Gastrocnemius medialis (tissue), 4 donors: ENCODE data around the gene SHF. TPM values are rescaled to one million over a fixed set of nuclear protein-coding genes. Genes with fewer than 3 reads are reported as not detected.

Experiments used
- ATAC-seq, 2 donors: fragments of 150-250 bp; one replicate each; pipeline ENCODE4 v1.9.1; 2016
- DNase-seq, 2 donors: peaks; one replicate each; pipeline ENCODE4 v3.0.0-alpha.2; 2019
- H3K27ac ChIP-seq, 4 donors: fragments of 200-600 bp; sonication (generic); 1 replicate in 1 of 4; 2 replicates in 3 of 4; pipeline ENCODE4 v1.5.1; 2016 to 2018; ENCODE audit warnings: mild to moderate bottlenecking in 2 of 4, moderate library complexity in 1 of 4
- H3K27me3 ChIP-seq, 3 donors: fragments of 200-600 bp; sonication (generic) in 2 of 3; 1 replicate in 1 of 3; 2 replicates in 2 of 3; pipeline versions ENCODE4 v1.5.1 to v1.6.0; 2016 to 2019; ENCODE audit warnings: mild to moderate bottlenecking in 1 of 3, moderate library complexity in 1 of 3
- H3K36me3 ChIP-seq, 2 donors: fragments of 200-600 bp; sonication (generic) in 1 of 2; one replicate each; pipeline ENCODE4 v1.5.1; 2017 to 2018
- H3K4me1 ChIP-seq, 2 donors: fragments of 200-600 bp; sonication (generic) in 1 of 2; one replicate each; pipeline ENCODE4 v1.5.1; 2016 to 2017; ENCODE audit warnings: mild to moderate bottlenecking in 2 of 2
- H3K4me3 ChIP-seq, 4 donors: fragments of 200-600 bp; sonication (generic) in 3 of 4; 1 replicate in 1 of 4; 2 replicates in 3 of 4; pipeline ENCODE4 v1.5.1; 2016 to 2019; ENCODE audit warnings: mild to moderate bottlenecking in 2 of 4
- H3K9me3 ChIP-seq, 3 donors: fragments of 200-600 bp; sonication (generic) in 2 of 3; 1 replicate in 1 of 3; 2 replicates in 2 of 3; pipeline ENCODE4 v1.5.1; 2016 to 2019
- POLR2A ChIP-seq, 2 donors: fragments of 450-650 bp; IDR thresholded peaks; one replicate each; pipeline ENCODE4 v1.6.1; 2017; ENCODE audit warnings: antibody characterized with exemption in 2 of 2, mild to moderate bottlenecking in 2 of 2, moderate library complexity in 2 of 2
- in situ Hi-C, 4 donors: fragments of 200-750 bp; cut with MboI; loops; one replicate each; pipeline versions ENCODE4 v1.15.0 to v1.8.0; 2017; ENCODE audit warnings: low sequenced_read_pairs in 4 of 4
- intact Hi-C: fragments of 100-400 bp; cut with DNase I; formaldehyde crosslinking; loops from one replicate; pipeline ENCODE4 v1.15.1; 2023; ENCODE audit warnings: low total_unique reads
- total RNA-seq, 4 donors: library from RNA; depleted of rRNA; stranded (reverse); fragments of >200 nt; gene quantifications; one replicate each; pipeline versions ENCODE4 v1.1.0 to v1.2.3, GENCODE V29; 2016
- TF ChIP-seq, protein P1 (sequence below), 5 experiments: fragments of 450-650 bp in 3 of 5; fragments of 200-600 bp in 2 of 5; sonication (generic) in 2 of 5; IDR thresholded peaks in 4 of 5; conservative IDR thresholded peaks in 1 of 5; 1 replicate in 4 of 5; 2 replicates in 1 of 5; pipeline ENCODE4 v1.5.1; 2016 to 2019; ENCODE audit warnings: antibody characterized with exemption in 5 of 5, mild to moderate bottlenecking in 3 of 5, moderate library complexity in 3 of 5

Gene SHF
- total RNA-seq, 4 donors from 2014 or later: 0.80 to 3.3 (median 1.7) TPM

DNA sequence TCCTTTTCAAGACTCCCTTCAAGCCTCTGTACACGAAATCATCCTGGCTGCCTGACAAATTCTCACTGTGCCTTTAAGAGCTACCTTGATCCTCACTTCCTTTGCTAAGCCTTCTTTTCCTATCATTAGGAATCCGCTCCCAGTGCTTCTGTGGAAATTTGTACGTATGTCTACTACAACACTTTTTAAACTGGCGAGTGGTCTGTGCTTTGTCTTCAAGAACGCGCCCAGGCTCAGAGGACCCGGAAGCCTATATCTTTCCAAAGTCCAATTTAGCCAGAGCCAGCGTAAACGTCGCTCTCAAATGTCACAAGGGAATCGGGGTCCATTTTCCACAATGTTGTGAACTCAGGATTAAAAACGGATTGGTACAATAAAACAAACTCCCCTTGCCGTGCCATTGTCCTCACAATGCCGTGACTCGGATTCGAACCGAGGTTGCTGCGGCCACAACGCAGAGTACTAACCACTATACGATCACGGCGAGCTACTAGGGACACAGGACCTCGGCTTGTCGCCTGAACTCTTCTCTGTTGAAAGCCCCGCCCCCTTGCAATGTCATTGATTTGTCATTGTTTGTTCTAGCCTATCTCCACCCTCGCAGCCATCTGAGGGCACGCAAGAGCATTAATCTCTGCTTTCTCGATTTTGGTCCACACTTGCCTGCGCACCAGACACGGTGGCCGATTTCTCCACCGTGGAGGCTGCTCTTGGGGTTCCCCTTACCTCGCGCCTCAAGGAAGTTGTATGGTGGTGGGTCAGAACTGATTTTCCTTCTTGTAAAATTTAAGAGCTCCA is 12.4 kb upstream of the SHF start:
- TF ChIP-seq, protein P1, sequence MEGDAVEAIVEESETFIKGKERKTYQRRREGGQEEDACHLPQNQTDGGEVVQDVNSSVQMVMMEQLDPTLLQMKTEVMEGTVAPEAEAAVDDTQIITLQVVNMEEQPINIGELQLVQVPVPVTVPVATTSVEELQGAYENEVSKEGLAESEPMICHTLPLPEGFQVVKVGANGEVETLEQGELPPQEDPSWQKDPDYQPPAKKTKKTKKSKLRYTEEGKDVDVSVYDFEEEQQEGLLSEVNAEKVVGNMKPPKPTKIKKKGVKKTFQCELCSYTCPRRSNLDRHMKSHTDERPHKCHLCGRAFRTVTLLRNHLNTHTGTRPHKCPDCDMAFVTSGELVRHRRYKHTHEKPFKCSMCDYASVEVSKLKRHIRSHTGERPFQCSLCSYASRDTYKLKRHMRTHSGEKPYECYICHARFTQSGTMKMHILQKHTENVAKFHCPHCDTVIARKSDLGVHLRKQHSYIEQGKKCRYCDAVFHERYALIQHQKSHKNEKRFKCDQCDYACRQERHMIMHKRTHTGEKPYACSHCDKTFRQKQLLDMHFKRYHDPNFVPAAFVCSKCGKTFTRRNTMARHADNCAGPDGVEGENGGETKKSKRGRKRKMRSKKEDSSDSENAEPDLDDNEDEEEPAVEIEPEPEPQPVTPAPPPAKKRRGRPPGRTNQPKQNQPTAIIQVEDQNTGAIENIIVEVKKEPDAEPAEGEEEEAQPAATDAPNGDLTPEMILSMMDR (IDR thresholded peaks at IDR 0.05 in 4 of 5, conservative IDR thresholded peaks at IDR 0.05 in 1 of 5): no peak
- TF ChIP-seq POLR2A (IDR thresholded peaks at IDR 0.05): peak; percentile 69 to 82
- Histone ChIP-seq H3K27ac (peak overlapping the region; percentile 95 to 100 (median 99)), H3K4me1 (peaks cover 0 to 3% of the 10 kb centered on the region in 2 donors), H3K9me3 (no peaks in the 10 kb centered on the region), H3K27me3 (no peaks in the 10 kb centered on the region), H3K36me3 (no peaks in the 10 kb centered on the region), H3K4me3 (peak overlapping the region; percentile 74 to 99 (median 93))
- intact Hi-C loops: loop anchor here (2.0 to 5.0 kb wide), 4 partner anchors 79 to 663 kb away; partner anchors contain the start of gene EIF3J
- DNase-seq (peak; percentile 94 to 96), ATAC-seq (peak; percentile 82 to 83)
- in situ Hi-C loops: no loop called here

DNA sequence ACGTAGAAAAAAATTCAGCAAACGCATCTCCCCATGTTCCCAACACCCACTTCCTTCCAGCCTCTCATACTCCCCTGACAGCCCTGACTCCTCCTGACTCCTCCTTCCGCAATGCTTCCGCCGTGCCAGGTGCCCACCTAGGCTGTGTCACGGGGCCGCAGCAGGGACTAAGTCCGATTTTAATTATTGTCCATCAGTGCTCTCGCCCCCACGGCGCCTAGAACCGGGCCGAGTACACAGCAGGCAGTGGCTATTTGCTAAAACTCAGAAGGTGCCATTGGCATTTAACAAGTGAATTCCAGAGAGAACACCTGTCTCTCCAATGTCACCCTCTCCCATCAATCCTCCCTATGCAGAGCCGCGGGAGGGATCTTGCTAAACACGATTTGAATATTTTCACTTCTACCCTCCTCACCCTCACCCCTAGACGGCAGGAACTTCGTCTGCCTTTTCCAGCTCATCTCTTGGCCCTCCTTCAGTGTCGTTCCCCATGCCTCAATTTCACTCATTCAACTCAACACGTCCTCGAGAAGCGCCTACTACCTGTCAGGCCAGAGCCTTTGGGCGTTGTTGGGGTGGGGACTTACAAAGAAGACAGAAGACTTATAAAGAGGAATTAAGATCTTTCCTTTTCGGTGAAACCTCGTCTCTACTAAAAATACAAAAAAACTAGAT is 11.5 kb upstream of the SHF start:
- Histone ChIP-seq H3K36me3 (no peaks in the 10 kb centered on the region), H3K27me3 (no peaks in the 10 kb centered on the region), H3K27ac (peak overlapping the region; percentile 95 to 100 (median 99)), H3K4me1 (peaks cover 0 to 3% of the 10 kb centered on the region in 2 donors), H3K9me3 (no peaks in the 10 kb centered on the region), H3K4me3 (peak overlapping the region; percentile 74 to 99 (median 93))
- DNase-seq (peak in 1 of 2 donors; percentile 20), ATAC-seq (no peak)
- intact Hi-C loops: loop anchor here (1.0 to 2.0 kb wide), 4 partner anchors 32 to 470 kb away; partner anchors contain the start of gene BLOC1S6
- in situ Hi-C loops: loop anchor here in 2 of 4 donors (10.0 to 25.0 kb wide), 2 partner anchors 176 to 438 kb away; partner anchors contain the start of genes SQOR (in 2 of the 2) and GATM (in 1 of the 2)
- TF ChIP-seq POLR2A (IDR thresholded peaks at IDR 0.05): no peak
- TF ChIP-seq, protein P1 (IDR thresholded peaks at IDR 0.05 in 4 of 5, conservative IDR thresholded peaks at IDR 0.05 in 1 of 5): no peak

DNA sequence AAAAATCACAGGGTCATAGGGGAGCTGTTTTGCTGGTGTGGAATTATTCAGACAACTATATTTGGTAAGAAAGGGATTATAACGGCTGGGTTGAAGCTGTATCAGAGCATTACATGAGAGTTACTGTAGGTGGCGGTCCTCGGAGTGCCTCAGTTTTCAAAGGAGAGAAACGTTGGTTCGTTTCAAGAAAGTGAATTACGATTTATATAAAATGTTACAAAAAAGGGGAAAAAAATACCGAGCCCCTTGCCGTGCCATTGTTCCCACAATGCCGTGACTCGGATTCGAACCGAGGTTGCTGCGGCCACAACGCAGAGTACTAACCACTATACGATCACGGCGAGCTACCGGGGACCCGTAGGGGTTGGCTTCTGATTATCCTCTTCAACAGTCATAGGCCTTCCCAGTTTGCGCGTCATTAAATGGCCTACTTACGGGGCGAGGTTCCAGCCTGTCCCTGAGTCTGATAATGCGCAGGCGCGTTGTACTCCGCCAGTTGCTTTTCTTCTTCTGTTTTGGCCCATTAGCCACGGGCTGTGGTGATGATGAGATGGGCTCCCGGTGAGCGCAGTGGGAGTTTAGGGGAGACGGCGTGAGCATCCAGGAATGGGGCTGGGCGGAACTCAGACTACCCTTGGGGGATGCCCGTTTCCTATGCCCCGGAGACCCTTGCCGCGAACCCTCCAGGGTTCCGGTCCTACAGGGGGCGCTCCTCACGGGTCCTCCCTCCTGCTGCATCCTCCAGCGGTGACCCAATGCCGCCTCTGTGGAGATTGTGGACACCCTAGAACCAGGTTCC is 10.8 kb upstream of the SHF start:
- Histone ChIP-seq H3K9me3 (no peaks in the 10 kb centered on the region), H3K36me3 (no peaks in the 10 kb centered on the region), H3K4me1 (peaks cover 0 to 3% of the 10 kb centered on the region in 2 donors), H3K27me3 (no peaks in the 10 kb centered on the region), H3K4me3 (peak overlapping the region; percentile 74 to 99 (median 93)), H3K27ac (peak overlapping the region; percentile 95 to 100 (median 99))
- TF ChIP-seq POLR2A (IDR thresholded peaks at IDR 0.05): peak; percentile 85 to 87
- TF ChIP-seq, protein P1 (IDR thresholded peaks at IDR 0.05 in 4 of 5, conservative IDR thresholded peaks at IDR 0.05 in 1 of 5): peak; percentile 62 to 70 (median 64)
- intact Hi-C loops: loop anchor here (1.0 to 2.0 kb wide), 5 partner anchors 31 to 470 kb away; partner anchors contain the start of genes BLOC1S6 and GATM
- in situ Hi-C loops: loop anchor here in 2 of 4 donors (10.0 to 25.0 kb wide), 2 partner anchors 176 to 439 kb away; partner anchors contain the start of genes SQOR (in 2 of the 2) and GATM (in 1 of the 2)
- ATAC-seq: peak; percentile 80 to 82
- DNase-seq: peak; percentile 92 to 96

DNA sequence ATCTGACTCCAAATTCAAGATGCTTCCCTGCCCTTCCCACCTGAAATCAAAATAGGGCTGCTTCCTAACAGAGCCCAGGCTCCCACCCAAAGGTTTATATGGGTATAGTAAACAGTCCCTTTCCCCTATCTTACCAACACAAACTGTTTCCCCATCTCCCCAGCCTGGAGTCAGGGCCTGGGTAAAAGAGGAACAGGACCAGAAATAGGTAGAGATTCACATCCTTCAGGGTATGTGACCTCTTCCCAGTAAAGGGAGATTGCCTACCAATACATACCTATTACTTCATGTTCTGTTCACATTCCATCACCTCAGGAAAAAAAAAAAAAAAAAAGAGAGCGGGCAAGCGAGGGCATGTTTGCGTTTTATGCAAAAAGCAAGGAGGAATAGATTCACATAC is 9.7 kb upstream of the SHF start:
- Histone ChIP-seq H3K27me3 (no peaks in the 10 kb centered on the region), H3K9me3 (no peaks in the 10 kb centered on the region), H3K27ac (no peak overlapping the region), H3K4me3 (no peak overlapping the region), H3K36me3 (no peaks in the 10 kb centered on the region), H3K4me1 (peaks cover 0 to 3% of the 10 kb centered on the region in 2 donors)
- DNase-seq: no peak
- in situ Hi-C loops (loop anchor here in 2 of 4 donors (10.0 to 25.0 kb wide), 2 partner anchors 177 to 440 kb away; partner anchors contain the start of genes SQOR (in 2 of the 2) and GATM (in 1 of the 2)), intact Hi-C loops (no loop called here)
- no peak for ATAC-seq
- TF ChIP-seq, protein P1 (IDR thresholded peaks at IDR 0.05 in 4 of 5, conservative IDR thresholded peaks at IDR 0.05 in 1 of 5): no peak
- TF ChIP-seq POLR2A (IDR thresholded peaks at IDR 0.05): no peak
